HG03558 (cell line): ENCODE measurements around the gene SHH.

Experiments
- ATAC-seq: cut with Tn5 transposase; IDR thresholded peaks from one replicate; pipeline ENCODE4 v1.9.1; 2021; ENCODE audit warnings: moderate number of reproducible peaks; ENCODE audit not compliant: unreplicated experiment; ENCODE audit errors: extremely low read depth

Gene SHH

GRCh38 chr7:155811895-155812761, at the start of gene SHH:
TSS of gene SHH (minus strand) at chr7:155812463. CDS start at chr7:155812122, 341 bp downstream.
- no peak for ATAC-seq

GRCh38 chr7:155861480-155861868, 49.2 kb upstream of the SHH start:
- ATAC-seq: no peak

DNA sequence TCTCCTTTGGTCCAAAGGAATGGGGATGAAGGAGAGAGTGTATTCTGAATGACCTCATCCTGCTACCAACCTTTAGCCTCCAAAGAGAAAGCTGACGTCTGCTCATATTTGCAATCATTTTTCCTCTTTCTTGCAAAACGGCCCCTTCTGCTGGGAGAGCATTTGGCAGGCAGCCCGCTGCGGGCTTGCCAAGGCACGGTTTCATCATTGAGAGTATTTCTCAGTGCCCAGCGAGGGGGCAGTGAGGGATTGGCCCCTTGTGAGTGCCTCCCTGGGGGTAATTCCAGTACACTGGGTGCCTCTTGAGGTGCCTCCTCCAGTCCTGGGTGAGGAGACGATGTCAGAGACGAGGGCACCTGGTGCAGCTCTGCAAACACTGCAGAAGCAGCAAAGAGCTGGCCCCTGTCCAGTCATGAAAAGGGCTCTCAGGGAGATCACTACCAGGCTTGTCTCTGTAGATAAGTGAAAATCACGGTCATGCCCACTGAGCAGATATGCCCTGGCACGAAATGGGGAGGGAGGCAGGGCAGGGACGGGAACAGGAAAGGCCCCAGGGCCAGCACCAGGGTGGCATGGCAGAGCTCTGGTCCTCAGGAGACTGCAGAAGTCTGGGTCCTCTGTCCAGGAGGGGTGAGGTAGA, 48.7 kb upstream of the SHH start:
- no peak for ATAC-seq

DNA sequence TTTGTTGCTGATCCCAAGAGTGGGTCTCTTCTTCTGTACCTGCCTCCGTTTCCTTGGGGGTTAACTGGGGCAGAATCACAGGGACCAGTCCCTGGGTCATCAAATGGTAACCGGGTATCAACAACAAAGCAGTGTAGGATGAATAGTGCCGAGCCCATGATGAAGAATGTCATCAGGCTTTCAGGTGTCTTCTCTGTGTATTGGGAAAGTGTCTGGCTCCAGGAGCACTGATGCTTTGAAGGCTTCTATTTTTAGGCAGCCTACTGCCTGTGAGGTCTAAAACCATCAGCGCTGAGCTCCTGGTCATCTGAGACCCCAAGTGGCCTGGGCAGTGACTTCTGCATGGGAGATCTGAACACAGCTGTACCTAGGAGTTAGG, 48.2 kb upstream of the SHH start:
- ATAC-seq: no peak

GRCh38 chr7:155858521-155859061, 46.3 kb upstream of the SHH start:
- ATAC-seq: no peak

DNA sequence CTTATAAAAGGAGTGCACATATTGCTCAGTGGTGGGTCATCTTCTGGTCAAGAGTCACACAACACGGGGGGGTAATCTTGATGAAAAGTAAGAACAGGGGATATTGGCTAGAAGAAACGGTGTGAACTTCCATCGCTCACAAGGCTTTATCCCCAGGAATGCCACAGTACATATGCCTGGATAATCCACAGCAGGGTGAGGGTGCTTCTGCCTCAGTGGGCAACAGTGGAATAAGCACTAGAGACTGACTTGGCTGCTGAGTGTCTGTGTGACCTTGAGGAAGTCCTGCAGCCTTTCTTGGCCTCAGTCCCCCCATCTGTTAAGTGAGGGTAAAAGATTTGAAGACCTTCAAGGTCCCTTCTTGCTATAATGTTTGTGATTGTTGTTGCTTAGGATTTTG, 44.9 kb upstream of the SHH start:
- ATAC-seq: no peak

DNA sequence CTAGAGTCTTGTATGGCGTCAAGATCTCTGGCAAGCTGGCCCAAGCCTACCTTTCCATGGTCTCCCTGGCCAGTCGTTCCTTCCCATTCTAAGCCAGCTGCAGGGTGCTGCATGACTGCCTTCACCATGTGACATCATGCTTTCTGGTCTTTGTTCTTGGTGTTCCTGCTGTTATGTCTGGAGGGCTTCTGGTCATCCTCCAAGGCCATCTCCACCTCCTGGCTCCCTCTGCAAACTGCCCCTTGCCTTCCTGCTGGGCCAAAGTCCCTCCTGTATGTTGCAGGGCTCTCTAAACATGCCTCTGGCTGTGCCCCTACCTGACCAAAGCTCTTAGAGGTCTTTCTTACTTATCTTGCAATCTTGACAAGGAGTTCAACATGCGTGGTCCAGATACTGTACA, 44.4 kb upstream of the SHH start:
- ATAC-seq: no peak

- ATAC-seq: no peak
These were observed 40.4 kb upstream of the SHH start for GRCh38 chr7:155852426-155853301.

- no peak for ATAC-seq
These were observed 39.6 kb upstream of the SHH start for GRCh38 chr7:155851892-155852291.

- ATAC-seq: no peak
These were observed 38.8 kb upstream of the SHH start for GRCh38 chr7:155850766-155851678.

DNA sequence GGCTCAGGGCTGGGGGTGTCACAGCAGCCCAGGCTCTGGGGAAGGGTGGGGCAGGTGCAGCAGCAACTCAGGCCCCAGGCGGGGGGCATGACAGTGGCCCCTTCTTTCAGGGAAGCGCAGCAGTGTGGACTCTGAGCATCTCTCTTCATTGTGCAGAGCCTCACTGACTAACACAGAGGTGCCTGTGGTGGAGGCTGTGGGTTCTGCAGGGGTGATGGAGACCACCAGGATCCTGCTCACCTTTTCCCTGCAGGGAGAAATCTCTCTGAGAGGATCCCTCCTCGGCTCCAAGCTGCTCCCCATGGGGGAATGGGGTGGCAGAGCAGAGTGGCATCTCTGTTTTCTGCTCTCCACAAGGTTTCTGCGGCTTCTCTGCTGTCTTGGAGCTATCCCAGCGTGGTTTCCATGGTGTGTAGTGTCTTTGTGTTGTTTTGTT, 37.8 kb upstream of the SHH start:
- ATAC-seq: no peak

- no peak for ATAC-seq
These were observed 36.7 kb upstream of the SHH start for GRCh38 chr7:155848691-155849669.

DNA sequence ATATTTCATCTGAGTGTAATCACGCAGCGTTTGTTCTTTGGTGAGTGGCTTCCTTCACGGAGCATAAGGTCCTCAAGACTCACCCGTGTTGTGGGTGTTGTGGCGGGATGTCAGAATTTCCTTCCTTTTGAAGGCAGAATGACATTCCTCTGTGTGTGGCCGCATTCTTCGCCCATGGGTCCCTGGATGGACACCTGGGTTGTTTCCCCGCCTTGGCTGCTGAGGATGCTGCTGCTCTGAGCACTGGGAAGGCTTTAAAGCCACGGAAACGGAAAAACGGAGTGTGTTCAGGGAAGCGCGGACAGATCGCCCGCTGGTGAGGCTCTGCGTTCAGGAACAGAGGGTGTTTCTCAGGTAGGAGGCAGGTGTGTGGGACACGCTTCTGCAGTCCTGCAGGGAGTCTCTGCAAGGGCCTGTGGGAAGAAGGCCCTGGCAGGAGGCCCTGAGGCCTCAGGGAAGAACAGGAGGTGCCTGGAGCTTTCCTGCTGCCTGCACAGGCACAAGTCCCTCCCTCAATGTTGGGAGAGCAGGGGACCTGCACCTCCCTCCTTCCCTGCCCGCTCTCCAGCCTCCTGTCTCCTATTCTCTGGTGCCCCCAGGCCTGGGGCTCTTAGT, 35.7 kb upstream of the SHH start:
- no peak for ATAC-seq

GRCh38 chr7:155846936-155847335, 34.7 kb upstream of the SHH start:
- no peak for ATAC-seq

DNA sequence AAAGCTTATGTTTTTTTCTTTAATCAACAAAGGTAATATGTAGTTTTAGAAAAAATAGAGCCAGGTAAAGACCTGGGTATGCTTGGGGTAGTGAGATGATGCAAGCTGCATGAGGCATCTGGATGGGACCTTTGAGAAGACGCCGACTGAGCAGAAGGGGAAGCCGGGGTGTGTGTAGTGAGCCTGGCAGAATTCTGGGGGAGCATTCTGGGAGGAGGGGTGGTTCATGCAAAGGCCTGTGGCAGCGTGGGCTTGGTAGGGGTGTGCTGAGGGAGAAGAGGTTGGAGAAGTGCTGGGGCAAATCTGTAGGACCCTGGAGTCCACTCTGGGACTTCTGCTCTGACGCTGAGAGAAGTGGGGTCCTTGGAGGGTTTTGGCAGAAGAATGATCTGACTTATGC, 33.9 kb upstream of the SHH start:
- no peak for ATAC-seq

DNA sequence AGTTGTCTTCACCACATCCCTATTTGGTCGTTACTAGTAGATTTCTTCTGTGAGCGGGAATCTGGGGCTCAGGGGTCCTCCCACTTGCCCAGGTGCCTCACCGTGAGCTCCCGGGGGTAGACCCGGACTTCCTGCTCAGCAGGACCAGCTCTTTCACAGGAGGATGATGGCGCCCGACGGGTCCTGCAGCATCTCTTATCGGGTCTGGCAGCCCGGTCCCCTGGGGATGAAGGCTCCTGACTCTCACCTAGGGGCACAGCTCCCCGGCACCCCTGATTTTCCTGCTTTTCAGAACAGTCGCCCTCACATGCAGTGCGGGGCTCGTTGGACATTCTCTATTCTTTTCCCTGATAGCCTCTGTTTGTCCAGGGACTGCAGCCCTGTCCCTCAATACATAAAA, 33.0 kb upstream of the SHH start:
- ATAC-seq: no peak

GRCh38 chr7:155844526-155844925, 32.3 kb upstream of the SHH start:
- ATAC-seq: no peak

DNA sequence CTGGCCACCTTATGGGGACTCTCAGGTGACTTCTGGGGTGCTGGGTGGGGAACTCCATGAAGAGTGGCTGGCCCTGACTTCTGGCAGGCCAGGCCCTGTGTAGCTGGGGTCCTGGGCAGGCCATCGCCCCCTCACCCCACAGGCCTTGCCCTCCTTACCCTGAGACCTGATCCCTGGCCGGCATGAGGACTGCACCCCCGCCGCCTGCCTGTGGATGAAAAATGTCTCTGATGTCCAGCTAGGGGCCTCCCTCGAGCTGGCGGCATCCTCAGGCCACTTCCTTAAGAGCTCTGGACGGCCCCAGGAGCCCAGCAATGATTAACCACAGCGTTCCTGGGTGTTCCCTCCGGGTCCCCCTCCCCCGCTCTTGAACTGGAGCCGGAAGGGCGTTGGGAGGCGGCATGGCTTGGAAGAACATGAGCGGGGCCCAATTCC, 31.8 kb upstream of the SHH start:
- no peak for ATAC-seq
